ENCODE measurements around the gene DAZL. TPM values are rescaled to one million over a fixed set of nuclear protein-coding genes. Genes with fewer than 3 reads are reported as not detected.
A peak's percentile ranks its signal among the peaks of the same experiment; 100 is the strongest.

The DAZL gene
- total RNA-seq (under 1 TPM; 0.18 to 0.27 TPM), polyA plus RNA-seq (not detected)

- H3K27me3 Mint-ChIP-seq, result peaks cover 1 to 10% of the 10 kb centered on the region in 2 donors
- no peak within 1 kb of the TSS for H3K4me3 Mint-ChIP-seq
- H3K27me3 ChIP-seq (ENCODE audit: insufficient read depth, low read length, poor library complexity, severe bottlenecking), result no peaks in the 10 kb centered on the region
- no peak within 1 kb of the TSS for H3K4me3 ChIP-seq (ENCODE audit: low read length)
- no peaks in the 10 kb centered on the region for H3K36me3 Mint-ChIP-seq
- H3K9me3 Mint-ChIP-seq, result no peaks in the 10 kb centered on the region
- H3K36me3 ChIP-seq (ENCODE audit: insufficient read depth, low read length), result no peaks in the 10 kb centered on the region
- CTCF ChIA-PET, result no interaction called here
- DNase-seq, result no peak
- POLR2A ChIA-PET, result no interaction called here
- no peaks in the 10 kb centered on the region for H3K4me1 ChIP-seq (ENCODE audit: insufficient read depth, low read length)
- H3K4me1 Mint-ChIP-seq, result peaks cover 3 to 8% (median 4%) of the 10 kb centered on the region in 3 donors
- no peaks in the 10 kb centered on the region for H3K9me3 ChIP-seq (ENCODE audit: low read length)
- no peak within 1 kb of the TSS for H3K27ac ChIP-seq (ENCODE audit: low read depth, low read length)
- H3K27ac Mint-ChIP-seq, result peak within 1 kb of the TSS in 1 of 8 donors; percentile 59
These were observed at the start of gene DAZL for GRCh38 chr3:16604887-16605602. DAZL (minus strand) TSS chr3:16605423; CDS start chr3:16605205, 218 bp downstream.

- Mint-ChIP-seq H3K27me3 (peaks cover 0 to 3% of the 10 kb centered on the region in 2 donors), H3K4me3 (no peak overlapping the region), H3K27ac (no peak overlapping the region), H3K4me1 (no peaks in the 10 kb centered on the region), H3K9me3 (no peaks in the 10 kb centered on the region), H3K36me3 (no peaks in the 10 kb centered on the region)
- H3K36me3 ChIP-seq (ENCODE audit: insufficient read depth, low read length), result no peaks in the 10 kb centered on the region
- POLR2A ChIA-PET, result no interaction called here
- no peaks in the 10 kb centered on the region for H3K27me3 ChIP-seq (ENCODE audit: insufficient read depth, low read length, poor library complexity, severe bottlenecking)
- no peaks in the 10 kb centered on the region for H3K4me1 ChIP-seq (ENCODE audit: insufficient read depth, low read length)
- H3K4me3 ChIP-seq (ENCODE audit: low read length), result no peak overlapping the region
- no peak for DNase-seq
- no peak overlapping the region for H3K27ac ChIP-seq (ENCODE audit: low read depth, low read length)
- CTCF ChIA-PET, result no interaction called here
- H3K9me3 ChIP-seq (ENCODE audit: low read length), result no peaks in the 10 kb centered on the region
These were observed 49.8 kb upstream of the DAZL start for GRCh38 chr3:16654976-16655375.

GRCh38 chr3:16653712-16654111 is 48.5 kb upstream of the DAZL start:
- Mint-ChIP-seq H3K4me3 (peak overlapping the region in 1 of 7 donors; percentile 52), H3K27me3 (peaks cover 0 to 4% of the 10 kb centered on the region in 2 donors), H3K4me1 (no peaks in the 10 kb centered on the region), H3K36me3 (no peaks in the 10 kb centered on the region), H3K9me3 (no peaks in the 10 kb centered on the region), H3K27ac (no peak overlapping the region)
- H3K27ac ChIP-seq (ENCODE audit: low read depth, low read length), result no peak overlapping the region
- H3K36me3 ChIP-seq (ENCODE audit: insufficient read depth, low read length), result no peaks in the 10 kb centered on the region
- no peaks in the 10 kb centered on the region for H3K9me3 ChIP-seq (ENCODE audit: low read length)
- no peak for DNase-seq
- POLR2A ChIA-PET, result no interaction called here
- no peaks in the 10 kb centered on the region for H3K27me3 ChIP-seq (ENCODE audit: insufficient read depth, low read length, poor library complexity, severe bottlenecking)
- no peak overlapping the region for H3K4me3 ChIP-seq (ENCODE audit: low read length)
- CTCF ChIA-PET, result interaction anchor here (1.0 kb wide), 1 partner anchor 52 kb away, joined by 3 read pairs; no protein-coding TSS in a partner anchor
- H3K4me1 ChIP-seq (ENCODE audit: insufficient read depth, low read length), result no peaks in the 10 kb centered on the region

GRCh38 chr3:16647668-16648067 is 42.4 kb upstream of the DAZL start:
- no peaks in the 10 kb centered on the region for H3K27me3 ChIP-seq (ENCODE audit: insufficient read depth, low read length, poor library complexity, severe bottlenecking)
- POLR2A ChIA-PET, result no interaction called here
- CTCF ChIA-PET, result no interaction called here
- H3K36me3 ChIP-seq (ENCODE audit: insufficient read depth, low read length), result no peaks in the 10 kb centered on the region
- DNase-seq, result no peak
- Mint-ChIP-seq H3K9me3 (no peaks in the 10 kb centered on the region), H3K4me3 (no peak overlapping the region), H3K36me3 (no peaks in the 10 kb centered on the region), H3K27me3 (peaks cover 0 to 10% of the 10 kb centered on the region in 2 donors), H3K27ac (no peak overlapping the region), H3K4me1 (no peaks in the 10 kb centered on the region)
- H3K27ac ChIP-seq (ENCODE audit: low read depth, low read length), result no peak overlapping the region
- H3K9me3 ChIP-seq (ENCODE audit: low read length), result no peaks in the 10 kb centered on the region
- H3K4me3 ChIP-seq (ENCODE audit: low read length), result no peak overlapping the region
- no peaks in the 10 kb centered on the region for H3K4me1 ChIP-seq (ENCODE audit: insufficient read depth, low read length)

GRCh38 chr3:16639806-16640205 is 34.6 kb upstream of the DAZL start:
- peaks cover 0 to 4% (median 0%) of the 10 kb centered on the region in 3 donors for H3K36me3 Mint-ChIP-seq
- peak overlapping the region in 1 of 8 donors; percentile 19 for H3K27ac Mint-ChIP-seq
- DNase-seq, result no peak
- ChIA-PET POLR2A (no interaction called here), CTCF (no interaction called here)
- H3K9me3 ChIP-seq (ENCODE audit: low read length), result no peaks in the 10 kb centered on the region
- no peaks in the 10 kb centered on the region for H3K9me3 Mint-ChIP-seq
- no peaks in the 10 kb centered on the region for H3K4me1 ChIP-seq (ENCODE audit: insufficient read depth, low read length)
- no peak overlapping the region for H3K4me3 Mint-ChIP-seq
- no peaks in the 10 kb centered on the region for H3K4me1 Mint-ChIP-seq
- H3K36me3 ChIP-seq (ENCODE audit: insufficient read depth, low read length), result no peaks in the 10 kb centered on the region
- H3K27ac ChIP-seq (ENCODE audit: low read depth, low read length), result no peak overlapping the region
- H3K27me3 ChIP-seq (ENCODE audit: insufficient read depth, low read length, poor library complexity, severe bottlenecking), result no peaks in the 10 kb centered on the region
- H3K27me3 Mint-ChIP-seq, result peaks cover 5 to 6% of the 10 kb centered on the region in 2 donors
- H3K4me3 ChIP-seq (ENCODE audit: low read length), result no peak overlapping the region

- ChIA-PET POLR2A (no interaction called here), CTCF (no interaction called here)
- Mint-ChIP-seq H3K27me3 (peaks cover 0 to 6% of the 10 kb centered on the region in 2 donors), H3K4me1 (no peaks in the 10 kb centered on the region), H3K9me3 (no peaks in the 10 kb centered on the region), H3K4me3 (no peak overlapping the region), H3K27ac (no peak overlapping the region), H3K36me3 (peaks cover 0 to 4% (median 0%) of the 10 kb centered on the region in 3 donors)
- no peaks in the 10 kb centered on the region for H3K9me3 ChIP-seq (ENCODE audit: low read length)
- no peak overlapping the region for H3K4me3 ChIP-seq (ENCODE audit: low read length)
- no peak overlapping the region for H3K27ac ChIP-seq (ENCODE audit: low read depth, low read length)
- no peaks in the 10 kb centered on the region for H3K36me3 ChIP-seq (ENCODE audit: insufficient read depth, low read length)
- no peaks in the 10 kb centered on the region for H3K4me1 ChIP-seq (ENCODE audit: insufficient read depth, low read length)
- no peak for DNase-seq
- no peaks in the 10 kb centered on the region for H3K27me3 ChIP-seq (ENCODE audit: insufficient read depth, low read length, poor library complexity, severe bottlenecking)
These were observed 28.7 kb upstream of the DAZL start for GRCh38 chr3:16633948-16634347.

- no peaks in the 10 kb centered on the region for H3K9me3 Mint-ChIP-seq
- H3K4me3 ChIP-seq (ENCODE audit: low read length), result no peak overlapping the region
- CTCF ChIA-PET, result no interaction called here
- no peaks in the 10 kb centered on the region for H3K36me3 ChIP-seq (ENCODE audit: insufficient read depth, low read length)
- no peaks in the 10 kb centered on the region for H3K27me3 ChIP-seq (ENCODE audit: insufficient read depth, low read length, poor library complexity, severe bottlenecking)
- no peak overlapping the region for H3K27ac ChIP-seq (ENCODE audit: low read depth, low read length)
- no peaks in the 10 kb centered on the region for H3K4me1 ChIP-seq (ENCODE audit: insufficient read depth, low read length)
- no peaks in the 10 kb centered on the region for H3K4me1 Mint-ChIP-seq
- DNase-seq, result no peak
- H3K27ac Mint-ChIP-seq, result no peak overlapping the region
- H3K27me3 Mint-ChIP-seq, result peaks cover 0 to 6% of the 10 kb centered on the region in 2 donors
- POLR2A ChIA-PET, result no interaction called here
- H3K9me3 ChIP-seq (ENCODE audit: low read length), result no peaks in the 10 kb centered on the region
- H3K36me3 Mint-ChIP-seq, result peaks cover 0 to 4% (median 0%) of the 10 kb centered on the region in 3 donors
- no peak overlapping the region for H3K4me3 Mint-ChIP-seq
These were observed 27.2 kb upstream of the DAZL start for GRCh38 chr3:16632395-16632794.

DNA sequence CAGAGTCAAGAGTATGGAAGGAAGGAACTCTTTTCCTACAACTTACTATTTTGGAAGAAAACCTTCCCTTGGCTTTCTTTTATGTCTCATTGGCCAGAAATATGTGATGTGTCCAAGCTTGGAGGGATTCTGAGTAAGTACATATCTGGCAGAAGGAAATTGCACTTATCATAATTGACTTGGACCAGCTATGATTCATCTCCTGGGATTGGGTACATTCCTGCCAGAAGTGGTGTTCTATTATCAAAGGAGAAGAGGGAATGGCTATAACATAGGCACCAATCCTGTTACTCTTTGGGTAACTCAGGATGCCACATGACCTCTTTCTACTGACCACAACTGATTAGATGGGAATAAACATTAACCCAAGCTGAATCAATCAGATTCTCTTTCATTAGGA is 13.5 kb upstream of the DAZL start:
- peaks cover 2 to 15% (median 4%) of the 10 kb centered on the region in 3 donors for H3K36me3 Mint-ChIP-seq
- ChIA-PET POLR2A (no interaction called here), CTCF (no interaction called here)
- no peak overlapping the region for H3K4me3 Mint-ChIP-seq
- peaks cover 0 to 7% of the 10 kb centered on the region in 2 donors for H3K27me3 Mint-ChIP-seq
- Histone ChIP-seq H3K36me3 (ENCODE audit: insufficient read depth, low read length) (no peaks in the 10 kb centered on the region), H3K27me3 (ENCODE audit: insufficient read depth, low read length, poor library complexity, severe bottlenecking) (no peaks in the 10 kb centered on the region), H3K4me3 (ENCODE audit: low read length) (no peak overlapping the region), H3K9me3 (ENCODE audit: low read length) (no peaks in the 10 kb centered on the region), H3K4me1 (ENCODE audit: insufficient read depth, low read length) (no peaks in the 10 kb centered on the region), H3K27ac (ENCODE audit: low read depth, low read length) (no peak overlapping the region)
- no peak for DNase-seq
- H3K9me3 Mint-ChIP-seq, result peaks cover 6 to 14% (median 12%) of the 10 kb centered on the region in 5 donors
- H3K27ac Mint-ChIP-seq, result no peak overlapping the region
- H3K4me1 Mint-ChIP-seq, result no peaks in the 10 kb centered on the region
